ENCODE measurements around the gene CD164L2.

DNA sequence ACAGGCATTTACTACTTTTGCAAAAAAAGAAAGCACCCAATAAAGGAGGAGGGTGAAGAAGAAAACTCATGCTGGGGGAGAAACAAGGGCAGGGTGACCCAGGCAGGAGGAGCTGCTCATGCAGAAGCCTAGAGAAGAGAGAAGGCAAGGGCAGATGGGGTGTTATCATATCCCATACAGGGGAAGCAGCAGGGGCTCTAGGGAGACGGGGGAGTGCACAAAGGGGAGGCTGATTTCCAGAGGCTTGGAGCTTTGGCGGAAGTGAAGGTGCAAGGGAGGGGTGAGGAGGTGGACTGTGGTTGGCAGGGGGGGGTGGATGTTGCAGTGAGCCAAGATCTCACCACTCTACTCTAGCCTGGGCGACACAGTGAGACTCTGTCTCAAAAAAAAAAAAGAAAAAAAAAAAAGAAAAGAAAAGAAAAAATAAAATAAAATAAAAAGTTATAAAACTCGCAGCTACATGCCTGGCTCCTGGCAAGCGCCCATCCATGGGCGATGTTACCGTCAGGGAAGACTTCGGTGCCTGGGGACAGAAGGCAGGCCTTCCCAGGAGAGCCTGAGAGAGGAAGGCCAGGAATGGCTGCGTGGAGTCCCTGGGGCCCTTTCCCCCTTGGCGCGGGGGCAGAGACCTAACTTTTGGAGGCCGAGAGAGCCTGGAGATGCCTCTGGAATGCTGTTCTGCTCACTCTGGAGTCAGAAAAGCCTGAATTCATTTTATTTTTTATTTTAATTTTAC lies 5.2 kb downstream of the CD164L2 start:
- TF ChIP-seq, protein P1, sequence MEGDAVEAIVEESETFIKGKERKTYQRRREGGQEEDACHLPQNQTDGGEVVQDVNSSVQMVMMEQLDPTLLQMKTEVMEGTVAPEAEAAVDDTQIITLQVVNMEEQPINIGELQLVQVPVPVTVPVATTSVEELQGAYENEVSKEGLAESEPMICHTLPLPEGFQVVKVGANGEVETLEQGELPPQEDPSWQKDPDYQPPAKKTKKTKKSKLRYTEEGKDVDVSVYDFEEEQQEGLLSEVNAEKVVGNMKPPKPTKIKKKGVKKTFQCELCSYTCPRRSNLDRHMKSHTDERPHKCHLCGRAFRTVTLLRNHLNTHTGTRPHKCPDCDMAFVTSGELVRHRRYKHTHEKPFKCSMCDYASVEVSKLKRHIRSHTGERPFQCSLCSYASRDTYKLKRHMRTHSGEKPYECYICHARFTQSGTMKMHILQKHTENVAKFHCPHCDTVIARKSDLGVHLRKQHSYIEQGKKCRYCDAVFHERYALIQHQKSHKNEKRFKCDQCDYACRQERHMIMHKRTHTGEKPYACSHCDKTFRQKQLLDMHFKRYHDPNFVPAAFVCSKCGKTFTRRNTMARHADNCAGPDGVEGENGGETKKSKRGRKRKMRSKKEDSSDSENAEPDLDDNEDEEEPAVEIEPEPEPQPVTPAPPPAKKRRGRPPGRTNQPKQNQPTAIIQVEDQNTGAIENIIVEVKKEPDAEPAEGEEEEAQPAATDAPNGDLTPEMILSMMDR (IDR thresholded peaks at IDR 0.05) = no peak
- TF ChIP-seq POLR2A (IDR thresholded peaks at IDR 0.05) (no peak), POLR2AphosphoS5 (IDR thresholded peaks at IDR 0.05) (no peak), EP300 (IDR thresholded peaks at IDR 0.05) (no peak)

Measured in gastroesophageal sphincter (tissue), 3 donors.